Heart left ventricle (tissue), 13 donors: ENCODE measurements around the gene LIN52.

Experiments used
- POLR2A ChIP-seq, 2 donors: fragments of 450-650 bp; IDR thresholded peaks; one replicate each; pipeline ENCODE4 v1.6.1; 2017; ENCODE audit warnings: antibody characterized with exemption in 2 of 2, mild to moderate bottlenecking in 2 of 2, moderate library complexity in 2 of 2
- TF ChIP-seq, protein P1 (sequence below), 12 donors: fragments of 200-600 bp; sonication (generic) in 4 of 12; IDR thresholded peaks; one replicate each; pipeline versions ENCODE4 v1.5.0 to v1.8.0; 2018 to 2022; ENCODE audit warnings: antibody characterized with exemption in 12 of 12, mild to moderate bottlenecking in 5 of 12
- donor health status: ischemic (EF 13 %, LVEDD 7.1; RV severe dilation, severe dysfunction).
- donor health status: DM: no; HTN: yes; CAD: no.
- donor health status: DM: no; HTN: no; CAD: no.
- donor health status: ischemic (EF 25% LVEDD 6.9; RV normal size, moderate dysfunction).
- donor health status: ischemic (EF 25% LVEDD 5.7; RV mildly dilated, moderate dysfunction).
- donor health status: ischemic (EF 35%, LVEDD 5.7; RV mildly dilated, moderate dysfunction).
- donor health status: nonischemic (EF 11% LVEDD 7.7; RV severe dilation, severe dysfunction).
- donor health status: DM: yes; HTN: yes; CAD: no.
- donor health status: PGD.
- donor health status: ischemic (EF 29% LVEDD 5.4; RV normal size, mild dysfunction).
- donor health status: nonischemic (EF 23%, LVEDD 6.1; RV moderate dilation, normal function).

DNA sequence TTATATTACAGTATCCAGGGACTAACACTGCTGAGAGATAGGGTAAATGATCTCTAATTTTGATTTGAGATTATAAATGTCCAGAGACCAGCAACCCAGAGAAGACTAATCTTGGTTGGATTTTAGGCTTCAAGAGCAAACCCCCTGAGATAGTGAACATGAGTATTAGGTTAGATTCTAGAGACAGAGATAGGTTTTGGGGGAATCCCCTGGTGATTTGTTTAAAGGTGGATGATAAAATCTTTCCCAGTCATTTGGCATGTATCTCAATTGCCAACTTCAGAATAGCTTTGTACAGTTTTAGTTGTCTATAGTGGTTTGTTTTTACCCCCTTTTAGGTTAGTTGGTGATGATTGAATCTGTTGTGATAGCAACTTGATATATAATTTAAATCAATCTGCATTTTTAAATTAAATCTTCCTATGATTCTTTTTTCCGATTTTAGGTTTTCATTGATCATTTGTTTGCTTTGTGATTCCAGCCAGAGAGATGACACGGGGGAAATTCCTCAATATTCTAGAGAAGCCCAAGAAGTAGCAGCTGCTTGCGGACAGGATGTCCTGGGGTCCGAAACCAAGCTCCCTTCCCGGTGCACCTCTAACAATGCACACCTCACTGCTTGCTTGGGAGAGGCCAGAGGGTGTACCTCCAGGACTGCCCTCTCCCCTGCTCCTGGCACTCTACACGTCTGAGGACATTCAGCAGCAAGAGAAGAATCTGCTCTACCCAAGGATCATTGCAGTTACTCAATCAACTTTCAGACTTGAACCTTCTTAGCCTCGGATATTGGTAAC is 113.9 kb downstream of the LIN52 start:
- TF ChIP-seq, protein P1, sequence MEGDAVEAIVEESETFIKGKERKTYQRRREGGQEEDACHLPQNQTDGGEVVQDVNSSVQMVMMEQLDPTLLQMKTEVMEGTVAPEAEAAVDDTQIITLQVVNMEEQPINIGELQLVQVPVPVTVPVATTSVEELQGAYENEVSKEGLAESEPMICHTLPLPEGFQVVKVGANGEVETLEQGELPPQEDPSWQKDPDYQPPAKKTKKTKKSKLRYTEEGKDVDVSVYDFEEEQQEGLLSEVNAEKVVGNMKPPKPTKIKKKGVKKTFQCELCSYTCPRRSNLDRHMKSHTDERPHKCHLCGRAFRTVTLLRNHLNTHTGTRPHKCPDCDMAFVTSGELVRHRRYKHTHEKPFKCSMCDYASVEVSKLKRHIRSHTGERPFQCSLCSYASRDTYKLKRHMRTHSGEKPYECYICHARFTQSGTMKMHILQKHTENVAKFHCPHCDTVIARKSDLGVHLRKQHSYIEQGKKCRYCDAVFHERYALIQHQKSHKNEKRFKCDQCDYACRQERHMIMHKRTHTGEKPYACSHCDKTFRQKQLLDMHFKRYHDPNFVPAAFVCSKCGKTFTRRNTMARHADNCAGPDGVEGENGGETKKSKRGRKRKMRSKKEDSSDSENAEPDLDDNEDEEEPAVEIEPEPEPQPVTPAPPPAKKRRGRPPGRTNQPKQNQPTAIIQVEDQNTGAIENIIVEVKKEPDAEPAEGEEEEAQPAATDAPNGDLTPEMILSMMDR (IDR thresholded peaks at IDR 0.05) = no peak
- no peak for TF ChIP-seq POLR2A (IDR thresholded peaks at IDR 0.05)
